ENCODE measurements around the gene MEIS1. TPM values are rescaled to one million over a fixed set of nuclear protein-coding genes. Genes with fewer than 3 reads are reported as not detected.

The MEIS1 gene
- total RNA-seq, 1 donor from 2014 or later = 46.7 TPM

GRCh38 chr2:66531567-66531966 lies 96.6 kb downstream of the MEIS1 start:
- Histone ChIP-seq H3K4me1 (peaks cover 0 to under 1% of the 10 kb centered on the region in 2 donors), H3K27me3 (no peaks in the 10 kb centered on the region), H3K27ac (no peak overlapping the region), H3K36me3 (peaks cover 0 to 8% of the 10 kb centered on the region in 2 donors), H3K9me3 (no peaks in the 10 kb centered on the region), H3K4me3 (no peak overlapping the region)
- no peak for TF ChIP-seq CTCF (IDR thresholded peaks at IDR 0.05)
- no peak for DNase-seq (ENCODE audit: low spot score in 2 of 2)
- intact Hi-C loops (cut with DNase I) = no loop called here

GRCh38 chr2:66532972-66533868 lies 98.3 kb downstream of the MEIS1 start:
- H3K4me3 ChIP-seq = no peak overlapping the region
- H3K9me3 ChIP-seq = no peaks in the 10 kb centered on the region
- H3K27me3 ChIP-seq = no peaks in the 10 kb centered on the region
- H3K36me3 ChIP-seq = peaks cover 0 to 7% of the 10 kb centered on the region in 2 donors
- no peak for DNase-seq (ENCODE audit: low spot score in 2 of 2)
- TF ChIP-seq CTCF (IDR thresholded peaks at IDR 0.05) = no peak
- no peak overlapping the region for H3K27ac ChIP-seq
- intact Hi-C loops (cut with DNase I) = no loop called here
- peaks cover 0 to 3% of the 10 kb centered on the region in 2 donors for H3K4me1 ChIP-seq

GRCh38 chr2:66534461-66534860 lies 99.5 kb downstream of the MEIS1 start:
- intact Hi-C loops (cut with DNase I) = no loop called here
- Histone ChIP-seq H3K4me1 (peaks cover 0 to 3% of the 10 kb centered on the region in 2 donors), H3K9me3 (no peaks in the 10 kb centered on the region), H3K4me3 (no peak overlapping the region), H3K27ac (no peak overlapping the region), H3K27me3 (no peaks in the 10 kb centered on the region), H3K36me3 (no peaks in the 10 kb centered on the region)
- TF ChIP-seq CTCF (IDR thresholded peaks at IDR 0.05) = no peak
- no peak for DNase-seq (ENCODE audit: low spot score in 2 of 2)

GRCh38 chr2:66535574-66536289 lies 100.8 kb downstream of the MEIS1 start:
- Histone ChIP-seq H3K27me3 (no peaks in the 10 kb centered on the region), H3K36me3 (no peaks in the 10 kb centered on the region), H3K4me3 (no peak overlapping the region), H3K9me3 (no peaks in the 10 kb centered on the region), H3K27ac (no peak overlapping the region), H3K4me1 (peaks cover 0 to 7% of the 10 kb centered on the region in 2 donors)
- DNase-seq (ENCODE audit: low spot score in 2 of 2) = no peak
- TF ChIP-seq CTCF (IDR thresholded peaks at IDR 0.05) = no peak
- intact Hi-C loops (cut with DNase I) = no loop called here

- Histone ChIP-seq H3K36me3 (no peaks in the 10 kb centered on the region), H3K4me3 (no peak overlapping the region), H3K27me3 (no peaks in the 10 kb centered on the region), H3K4me1 (peaks cover 0 to 7% of the 10 kb centered on the region in 2 donors), H3K9me3 (no peaks in the 10 kb centered on the region), H3K27ac (no peak overlapping the region)
- intact Hi-C loops (cut with DNase I) = no loop called here
- no peak for TF ChIP-seq CTCF (IDR thresholded peaks at IDR 0.05)
- no peak for DNase-seq (ENCODE audit: low spot score in 2 of 2)
Observed at GRCh38 chr2:66536290-66536673, 101.4 kb downstream of the MEIS1 start.
